ENCODE data around the gene VPS4A. TPM values are rescaled to one million over a fixed set of nuclear protein-coding genes. Genes with fewer than 3 reads are reported as not detected.

Gene VPS4A
- 15.1 TPM for total RNA-seq
- polyA plus RNA-seq = 28.4 TPM
- long read RNA-seq, donor 1, full-length matches to known transcripts = 2 of 2 reads
- long read RNA-seq, donor 1, partial matches to known transcripts = 0 of 2 reads
- long read RNA-seq, donor 1, other reads (novel, unspliced or antisense) = 0 of 2 reads
- long read RNA-seq, donor 2 = 0 reads
- long read RNA-seq, donor 3, full-length matches to known transcripts = 16 of 65 reads
- long read RNA-seq, donor 3, partial matches to known transcripts = 49 of 65 reads
- long read RNA-seq, donor 3, other reads (novel, unspliced or antisense) = 0 of 65 reads
- long read RNA-seq, donor 4, full-length matches to known transcripts = 8 of 48 reads
- long read RNA-seq, donor 4, partial matches to known transcripts = 17 of 48 reads
- long read RNA-seq, donor 4, other reads (novel, unspliced or antisense) = 23 of 48 reads
- long read RNA-seq, donor 5, full-length matches to known transcripts = 18 of 18 reads
- long read RNA-seq, donor 5, partial matches to known transcripts = 0 of 18 reads
- long read RNA-seq, donor 5, other reads (novel, unspliced or antisense) = 0 of 18 reads
- long read RNA-seq, donor 6, full-length matches to known transcripts = 10 of 17 reads
- long read RNA-seq, donor 6, partial matches to known transcripts = 7 of 17 reads
- long read RNA-seq, donor 6, other reads (novel, unspliced or antisense) = 0 of 17 reads
- long read RNA-seq, donor 7, full-length matches to known transcripts = 17 of 52 reads
- long read RNA-seq, donor 7, partial matches to known transcripts = 35 of 52 reads
- long read RNA-seq, donor 7, other reads (novel, unspliced or antisense) = 0 of 52 reads
- long read RNA-seq, donor 8, full-length matches to known transcripts = 7 of 7 reads
- long read RNA-seq, donor 8, partial matches to known transcripts = 0 of 7 reads
- long read RNA-seq, donor 8, other reads (novel, unspliced or antisense) = 0 of 7 reads
- long read RNA-seq, donor 9, full-length matches to known transcripts = 13 of 36 reads
- long read RNA-seq, donor 9, partial matches to known transcripts = 14 of 36 reads
- long read RNA-seq, donor 9, other reads (novel, unspliced or antisense) = 9 of 36 reads
- long read RNA-seq, donor 10, full-length matches to known transcripts = 14 of 21 reads
- long read RNA-seq, donor 10, partial matches to known transcripts = 7 of 21 reads
- long read RNA-seq, donor 10, other reads (novel, unspliced or antisense) = 0 of 21 reads

DNA sequence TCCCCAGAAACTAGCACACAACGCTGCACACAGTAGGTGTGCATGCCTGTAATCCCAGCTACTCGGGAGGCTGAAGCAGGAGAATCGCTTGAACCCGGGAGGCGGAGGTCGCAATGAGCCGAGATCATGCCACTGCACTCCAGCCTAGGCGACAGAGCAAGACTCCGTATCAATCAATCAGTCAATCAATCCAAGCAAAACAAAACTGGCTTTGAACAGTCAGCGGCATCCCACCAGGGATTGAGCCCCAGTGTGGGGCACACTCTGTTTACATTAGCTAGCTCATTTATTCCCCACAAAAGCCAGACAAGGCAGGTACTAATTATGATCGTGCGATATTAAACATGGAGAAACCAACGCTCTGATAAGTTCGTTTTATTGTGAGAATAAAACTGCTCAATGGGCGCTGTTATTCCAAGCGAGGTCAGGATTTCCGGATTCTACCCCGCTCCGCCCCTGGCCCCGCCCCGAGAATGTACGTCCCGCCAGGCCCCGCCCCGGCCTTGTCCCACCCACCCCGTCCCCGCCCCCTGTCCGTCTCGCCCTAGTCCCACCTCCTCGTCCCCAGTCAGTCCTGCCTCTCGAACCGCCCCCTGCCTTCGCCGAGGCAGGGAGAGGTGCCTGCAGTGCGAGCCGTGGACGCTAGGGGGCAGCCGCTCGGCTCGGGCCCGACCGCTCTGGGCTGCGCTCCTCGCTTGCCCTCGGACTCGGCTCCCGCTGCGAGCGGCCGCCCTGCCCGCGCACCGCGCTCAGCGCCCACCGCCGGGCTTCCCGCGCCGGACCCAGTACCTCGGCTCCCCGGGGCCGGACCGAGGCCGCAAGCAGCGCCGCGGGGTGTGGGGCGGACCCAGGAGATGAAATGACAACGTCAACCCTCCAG, at the start of gene VPS4A:
VPS4A (plus strand) TSS at position 698 of the 880 bp plus-strand sequence; CDS start at position 860, 162 bp downstream.
- Histone ChIP-seq H3K27ac (ENCODE audit: low read depth in 1 of 2, low read length in 1 of 2) (peak within 1 kb of the TSS; percentile 76 to 89), H3K36me3 (ENCODE audit: control insufficient read depth in 2 of 2, insufficient read depth in 2 of 2, low read length in 1 of 2) (peaks cover 20 to 22% of the 10 kb centered on the region in 2 donors), H3K9me3 (ENCODE audit: control insufficient read depth in 2 of 2, insufficient read depth in 1 of 2, low read length in 1 of 2) (peaks cover 0 to 7% of the 10 kb centered on the region in 2 donors), H3K4me1 (ENCODE audit: control insufficient read depth in 2 of 2, insufficient read depth in 2 of 2, low read length in 2 of 2) (peaks cover 8 to 13% of the 10 kb centered on the region in 2 donors), H3K4me3 (ENCODE audit: low read length in 2 of 2) (peak within 1 kb of the TSS; percentile 63 to 97), H3K27me3 (ENCODE audit: control insufficient read depth in 2 of 2, insufficient read depth in 1 of 2, low read length in 1 of 2) (no peaks in the 10 kb centered on the region)
- WGBS = 10% methylated on average over 70 of the region's 70 CpGs
- DNase-seq (ENCODE audit: low read depth in 6 of 9, low spot score in 9 of 9) = peak; percentile 72 to 97 (median 93)

DNA sequence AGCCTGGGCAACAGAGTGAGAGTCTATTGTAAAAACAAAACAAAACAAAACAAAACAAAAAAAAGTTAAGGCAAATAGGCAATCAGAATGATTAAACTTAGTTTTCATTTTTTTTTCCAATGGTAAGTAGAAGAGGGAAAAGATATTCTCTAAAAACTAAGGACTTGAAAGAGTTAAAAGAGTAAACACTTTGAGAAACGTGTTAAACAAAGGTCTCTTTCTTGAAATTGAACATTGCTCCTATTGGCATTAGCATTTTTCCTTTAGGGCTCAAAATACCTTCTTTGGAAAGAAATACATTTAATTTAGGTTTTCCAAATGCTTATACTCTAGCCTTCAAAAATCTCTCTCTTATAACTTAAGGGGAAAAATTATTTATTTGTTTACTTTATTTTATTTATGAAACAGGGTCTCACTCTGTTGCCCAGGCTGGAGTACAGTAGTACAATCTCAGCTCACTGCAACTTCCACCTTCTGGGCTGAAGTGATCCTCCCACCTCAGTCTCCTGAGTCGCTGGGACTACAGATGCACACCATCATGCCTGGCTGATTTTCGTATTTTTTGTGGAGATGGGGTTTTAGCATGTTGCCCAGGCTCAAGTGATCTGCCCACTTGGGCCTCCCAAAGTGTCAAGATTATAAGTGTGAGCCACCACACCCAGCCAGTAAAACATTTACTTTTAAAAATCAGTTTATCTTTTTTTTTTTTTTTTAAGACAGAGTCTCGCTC, 44.7 kb upstream of the VPS4A start:
- Histone ChIP-seq H3K36me3 (ENCODE audit: control insufficient read depth in 2 of 2, insufficient read depth in 2 of 2, low read length in 1 of 2) (no peaks in the 10 kb centered on the region), H3K9me3 (ENCODE audit: control insufficient read depth in 2 of 2, insufficient read depth in 1 of 2, low read length in 1 of 2) (no peaks in the 10 kb centered on the region), H3K27ac (ENCODE audit: low read depth in 1 of 2, low read length in 1 of 2) (no peak overlapping the region), H3K4me1 (ENCODE audit: control insufficient read depth in 2 of 2, insufficient read depth in 2 of 2, low read length in 2 of 2) (no peaks in the 10 kb centered on the region), H3K4me3 (ENCODE audit: low read length in 2 of 2) (no peak overlapping the region), H3K27me3 (ENCODE audit: control insufficient read depth in 2 of 2, insufficient read depth in 1 of 2, low read length in 1 of 2) (no peaks in the 10 kb centered on the region)
- 91% methylated on average over 4 of the region's 4 CpGs for WGBS
- DNase-seq (ENCODE audit: low read depth in 6 of 9, low spot score in 9 of 9) = no peak

DNA sequence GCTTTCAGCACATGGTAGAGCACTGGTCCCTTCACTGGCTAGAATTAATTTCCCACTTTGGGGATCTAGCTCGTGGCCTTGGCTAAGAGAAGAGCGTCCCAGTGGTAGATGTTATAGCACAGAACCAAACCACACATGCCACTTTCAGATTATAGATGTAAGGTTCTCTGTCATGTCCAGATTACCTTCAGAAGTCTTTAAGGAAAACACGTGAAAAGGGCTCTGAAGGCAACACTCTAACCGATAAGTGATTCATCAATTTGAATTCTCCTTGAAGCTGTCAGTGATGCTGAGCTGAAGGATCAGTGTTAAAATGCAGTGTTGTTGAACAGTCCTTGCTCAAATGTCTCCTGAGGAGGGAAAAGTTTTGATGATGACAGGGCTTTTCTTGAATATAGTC, 43.5 kb upstream of the VPS4A start:
- no peak overlapping the region for H3K27ac ChIP-seq (ENCODE audit: low read depth in 1 of 2, low read length in 1 of 2)
- H3K4me3 ChIP-seq (ENCODE audit: low read length in 2 of 2) = no peak overlapping the region
- DNase-seq (ENCODE audit: low read depth in 6 of 9, low spot score in 9 of 9) = no peak
- no peaks in the 10 kb centered on the region for H3K9me3 ChIP-seq (ENCODE audit: control insufficient read depth in 2 of 2, insufficient read depth in 1 of 2, low read length in 1 of 2)
- no peaks in the 10 kb centered on the region for H3K36me3 ChIP-seq (ENCODE audit: control insufficient read depth in 2 of 2, insufficient read depth in 2 of 2, low read length in 1 of 2)
- no peaks in the 10 kb centered on the region for H3K4me1 ChIP-seq (ENCODE audit: control insufficient read depth in 2 of 2, insufficient read depth in 2 of 2, low read length in 2 of 2)
- no peaks in the 10 kb centered on the region for H3K27me3 ChIP-seq (ENCODE audit: control insufficient read depth in 2 of 2, insufficient read depth in 1 of 2, low read length in 1 of 2)
- WGBS = 95% methylated on average over 4 of the region's 4 CpGs

DNA sequence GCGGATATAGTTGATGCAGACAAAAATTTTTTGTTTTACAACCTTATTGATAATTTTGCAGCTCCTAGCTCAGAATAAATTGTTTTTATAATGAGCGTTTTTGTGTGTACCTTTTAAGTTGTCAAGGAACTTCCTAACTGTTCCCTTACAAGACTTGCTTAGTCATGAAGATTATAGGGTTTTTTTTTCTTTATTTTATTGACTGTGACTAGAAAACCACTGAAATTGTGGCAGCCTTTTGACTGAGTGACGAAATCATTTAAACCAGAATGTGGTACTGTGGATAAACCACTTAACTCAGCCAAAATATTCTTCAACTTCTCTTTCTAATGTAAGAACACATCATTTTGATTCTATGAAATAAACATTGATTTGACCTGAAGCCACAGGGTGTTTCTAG, 40.8 kb upstream of the VPS4A start:
- 58% methylated on average over 3 of the region's 3 CpGs for WGBS
- Histone ChIP-seq H3K36me3 (ENCODE audit: control insufficient read depth in 2 of 2, insufficient read depth in 2 of 2, low read length in 1 of 2) (peaks cover 0 to 4% of the 10 kb centered on the region in 2 donors), H3K27me3 (ENCODE audit: control insufficient read depth in 2 of 2, insufficient read depth in 1 of 2, low read length in 1 of 2) (no peaks in the 10 kb centered on the region), H3K27ac (ENCODE audit: low read depth in 1 of 2, low read length in 1 of 2) (no peak overlapping the region), H3K4me3 (ENCODE audit: low read length in 2 of 2) (no peak overlapping the region), H3K9me3 (ENCODE audit: control insufficient read depth in 2 of 2, insufficient read depth in 1 of 2, low read length in 1 of 2) (no peaks in the 10 kb centered on the region), H3K4me1 (ENCODE audit: control insufficient read depth in 2 of 2, insufficient read depth in 2 of 2, low read length in 2 of 2) (no peaks in the 10 kb centered on the region)
- no peak for DNase-seq (ENCODE audit: low read depth in 6 of 9, low spot score in 9 of 9)

DNA sequence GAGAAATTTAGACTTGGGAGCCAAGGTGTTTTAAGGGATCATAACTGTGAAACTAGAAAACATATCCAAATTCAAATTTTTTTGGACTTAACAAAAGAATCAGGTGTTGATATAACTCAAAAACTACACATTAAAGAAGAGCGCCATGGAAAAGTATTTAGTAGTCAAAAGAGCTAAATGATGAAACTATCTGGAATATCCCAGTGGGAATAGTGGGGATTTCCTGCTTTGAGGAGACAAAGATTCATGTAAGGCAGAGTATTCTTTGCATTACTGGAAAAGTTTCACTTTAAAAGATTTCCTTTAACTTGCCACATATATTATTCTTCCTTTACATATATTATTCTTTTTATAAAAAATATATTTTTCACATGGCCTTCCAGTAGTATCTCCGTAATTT, 40.3 kb upstream of the VPS4A start:
- Histone ChIP-seq H3K4me3 (ENCODE audit: low read length in 2 of 2) (no peak overlapping the region), H3K9me3 (ENCODE audit: control insufficient read depth in 2 of 2, insufficient read depth in 1 of 2, low read length in 1 of 2) (no peaks in the 10 kb centered on the region), H3K36me3 (ENCODE audit: control insufficient read depth in 2 of 2, insufficient read depth in 2 of 2, low read length in 1 of 2) (peaks cover 0 to 4% of the 10 kb centered on the region in 2 donors), H3K4me1 (ENCODE audit: control insufficient read depth in 2 of 2, insufficient read depth in 2 of 2, low read length in 2 of 2) (no peaks in the 10 kb centered on the region), H3K27me3 (ENCODE audit: control insufficient read depth in 2 of 2, insufficient read depth in 1 of 2, low read length in 1 of 2) (no peaks in the 10 kb centered on the region), H3K27ac (ENCODE audit: low read depth in 1 of 2, low read length in 1 of 2) (no peak overlapping the region)
- 97% methylated on average over 2 of the region's 2 CpGs for WGBS
- no peak for DNase-seq (ENCODE audit: low read depth in 6 of 9, low spot score in 9 of 9)

DNA sequence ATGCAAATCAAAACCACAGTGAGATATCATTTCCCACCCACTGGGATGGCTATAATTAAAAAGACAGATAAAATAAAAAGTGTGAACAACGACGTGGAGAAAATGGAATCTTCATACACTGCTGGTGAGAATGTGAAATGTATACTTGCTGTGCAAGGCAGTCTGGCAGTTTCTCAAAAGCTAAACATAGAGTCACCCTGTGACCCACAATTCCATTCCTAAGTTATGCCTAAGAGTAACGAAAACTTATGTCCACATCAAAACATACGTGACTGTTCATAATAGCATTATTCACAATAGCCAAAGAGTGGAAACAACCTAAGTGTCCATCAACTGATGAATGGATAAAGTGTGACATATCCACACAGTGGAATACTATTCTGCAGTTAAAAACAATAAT, 38.1 kb upstream of the VPS4A start:
- H3K4me3 ChIP-seq (ENCODE audit: low read length in 2 of 2) = no peak overlapping the region
- no peak overlapping the region for H3K27ac ChIP-seq (ENCODE audit: low read depth in 1 of 2, low read length in 1 of 2)
- no peak for DNase-seq (ENCODE audit: low read depth in 6 of 9, low spot score in 9 of 9)
- H3K4me1 ChIP-seq (ENCODE audit: control insufficient read depth in 2 of 2, insufficient read depth in 2 of 2, low read length in 2 of 2) = no peaks in the 10 kb centered on the region
- H3K9me3 ChIP-seq (ENCODE audit: control insufficient read depth in 2 of 2, insufficient read depth in 1 of 2, low read length in 1 of 2) = no peaks in the 10 kb centered on the region
- WGBS = 97% methylated on average over 4 of the region's 4 CpGs
- H3K36me3 ChIP-seq (ENCODE audit: control insufficient read depth in 2 of 2, insufficient read depth in 2 of 2, low read length in 1 of 2) = peaks cover 0 to 4% of the 10 kb centered on the region in 2 donors
- no peaks in the 10 kb centered on the region for H3K27me3 ChIP-seq (ENCODE audit: control insufficient read depth in 2 of 2, insufficient read depth in 1 of 2, low read length in 1 of 2)

DNA sequence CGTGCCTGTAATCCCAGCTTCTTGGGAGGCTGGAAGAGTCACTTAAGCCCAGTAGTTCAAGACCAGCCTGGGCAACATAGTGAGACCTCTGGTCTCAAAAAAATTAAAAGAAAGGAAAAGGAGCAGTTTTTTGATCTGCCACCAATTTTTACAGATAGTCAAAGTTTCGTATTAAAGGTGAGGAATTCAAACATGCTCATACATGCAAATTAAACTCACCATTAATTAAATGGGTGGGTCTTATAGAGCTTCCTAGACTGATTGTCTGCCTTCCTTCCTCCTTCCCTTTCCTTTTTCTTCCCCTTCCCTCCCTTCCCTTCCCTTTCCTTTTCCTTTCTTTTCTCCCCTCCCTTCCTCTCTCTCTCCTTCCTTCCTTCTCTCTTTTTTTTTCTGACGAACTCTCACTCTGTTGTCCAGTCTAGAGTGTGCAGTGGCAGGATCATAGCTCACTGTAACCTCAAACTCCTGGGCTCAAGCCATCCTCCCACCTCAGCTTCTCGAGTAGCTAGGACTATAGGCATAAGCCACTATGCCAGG, 36.4 kb upstream of the VPS4A start:
- 96% methylated on average over 4 of the region's 4 CpGs for WGBS
- no peak for DNase-seq (ENCODE audit: low read depth in 6 of 9, low spot score in 9 of 9)
- Histone ChIP-seq H3K27me3 (ENCODE audit: control insufficient read depth in 2 of 2, insufficient read depth in 1 of 2, low read length in 1 of 2) (no peaks in the 10 kb centered on the region), H3K27ac (ENCODE audit: low read depth in 1 of 2, low read length in 1 of 2) (no peak overlapping the region), H3K9me3 (ENCODE audit: control insufficient read depth in 2 of 2, insufficient read depth in 1 of 2, low read length in 1 of 2) (no peaks in the 10 kb centered on the region), H3K36me3 (ENCODE audit: control insufficient read depth in 2 of 2, insufficient read depth in 2 of 2, low read length in 1 of 2) (peaks cover 0 to 4% of the 10 kb centered on the region in 2 donors), H3K4me1 (ENCODE audit: control insufficient read depth in 2 of 2, insufficient read depth in 2 of 2, low read length in 2 of 2) (no peaks in the 10 kb centered on the region), H3K4me3 (ENCODE audit: low read length in 2 of 2) (no peak overlapping the region)

All from thymus (tissue), 14 donors.